Measurements from ENCODE around the gene FADS1.
A peak's percentile ranks its signal among the peaks of the same experiment; 100 is the strongest.

Gene FADS1

DNA sequence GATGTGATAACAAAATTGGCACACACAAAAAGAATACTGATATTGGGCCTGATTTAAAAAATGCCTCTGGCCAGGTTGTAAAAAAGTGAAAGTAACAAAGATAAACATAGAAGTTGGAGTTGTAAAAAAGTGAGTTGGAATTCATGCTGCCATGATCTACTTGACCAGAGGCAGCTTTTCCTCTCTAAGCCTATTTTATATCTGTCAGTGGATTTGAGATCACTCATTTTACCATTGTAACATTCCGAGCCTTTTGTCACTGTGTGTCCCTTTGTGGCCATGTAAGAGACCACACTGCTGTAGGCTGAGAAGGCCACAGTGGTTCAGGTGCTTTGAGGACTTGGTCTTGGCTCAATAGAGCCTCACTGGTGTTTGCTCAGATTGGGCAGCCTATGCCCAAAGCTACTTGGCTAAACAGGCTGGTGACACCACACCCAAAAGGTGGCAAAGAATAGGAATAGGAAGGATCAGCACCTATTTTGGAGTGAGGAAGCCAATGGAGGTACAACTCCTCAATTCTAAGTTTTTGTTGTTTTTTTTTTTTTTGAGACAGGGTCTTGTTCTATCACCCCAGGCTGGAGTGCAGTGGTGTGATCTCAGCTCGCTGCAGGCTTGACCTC is 17.0 kb downstream of the FADS1 start:
- CTCF ChIA-PET = interaction anchor here (1.4 kb wide), 1 partner anchor 282 kb away, joined by 4 read pairs; no protein-coding TSS in a partner anchor
- DNase-seq (ENCODE audit: low spot score) = no peak
- H3K27ac ChIP-seq = peak overlapping the region; percentile 17
- POLR2A ChIA-PET (ENCODE audit: low non-redundant PET) = interaction anchor here (1.2 kb wide), 1 partner anchor 15 kb away, joined by 17 read pairs; no protein-coding TSS in a partner anchor
- TF ChIP-seq CTCF (conservative IDR thresholded peaks at IDR 0.05; ENCODE audit: low read depth) = no peak

DNA sequence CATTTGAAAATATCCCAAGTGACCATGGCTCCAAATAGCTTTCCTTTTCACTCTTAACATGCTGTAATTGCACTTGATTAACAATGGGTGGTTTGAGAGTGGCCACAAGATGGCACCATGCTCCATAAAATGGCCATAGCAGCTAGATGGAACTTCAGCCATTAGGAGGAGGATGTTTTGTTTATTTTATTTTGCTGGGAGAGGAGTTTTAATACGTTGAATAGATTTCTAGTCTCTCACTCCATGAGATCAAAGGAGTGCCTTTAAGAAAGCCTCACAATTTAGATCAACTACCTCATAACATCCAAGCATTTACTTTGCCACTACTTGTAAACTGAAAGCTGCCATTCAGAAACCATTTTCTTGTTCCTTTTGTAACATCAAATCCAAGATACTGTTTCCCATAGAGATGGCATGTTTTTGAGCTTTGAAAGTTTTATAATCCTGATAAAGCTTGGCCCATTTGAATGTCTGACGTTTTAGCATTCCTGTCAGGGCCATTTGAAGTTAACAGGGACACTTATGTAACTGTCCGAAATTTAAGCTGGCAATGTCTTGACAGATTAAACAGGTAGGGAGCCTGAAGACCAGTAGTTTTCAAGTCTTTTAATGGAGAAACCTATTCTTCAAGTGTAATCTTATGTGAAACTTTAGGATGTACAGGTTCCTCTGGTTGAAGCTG is 19.4 kb downstream of the FADS1 start:
- peak; percentile 81 for TF ChIP-seq CTCF (conservative IDR thresholded peaks at IDR 0.05; ENCODE audit: low read depth)
- no peak overlapping the region for H3K27ac ChIP-seq
- POLR2A ChIA-PET (ENCODE audit: low non-redundant PET) = no interaction called here
- CTCF ChIA-PET = interaction anchor here (0.6 to 3.0 kb wide), 22 partner anchors 9 to 770 kb away, joined by 3 to 17 read pairs (median 3); no protein-coding TSS in a partner anchor
- peak; percentile 62 for DNase-seq (ENCODE audit: low spot score)

DNA sequence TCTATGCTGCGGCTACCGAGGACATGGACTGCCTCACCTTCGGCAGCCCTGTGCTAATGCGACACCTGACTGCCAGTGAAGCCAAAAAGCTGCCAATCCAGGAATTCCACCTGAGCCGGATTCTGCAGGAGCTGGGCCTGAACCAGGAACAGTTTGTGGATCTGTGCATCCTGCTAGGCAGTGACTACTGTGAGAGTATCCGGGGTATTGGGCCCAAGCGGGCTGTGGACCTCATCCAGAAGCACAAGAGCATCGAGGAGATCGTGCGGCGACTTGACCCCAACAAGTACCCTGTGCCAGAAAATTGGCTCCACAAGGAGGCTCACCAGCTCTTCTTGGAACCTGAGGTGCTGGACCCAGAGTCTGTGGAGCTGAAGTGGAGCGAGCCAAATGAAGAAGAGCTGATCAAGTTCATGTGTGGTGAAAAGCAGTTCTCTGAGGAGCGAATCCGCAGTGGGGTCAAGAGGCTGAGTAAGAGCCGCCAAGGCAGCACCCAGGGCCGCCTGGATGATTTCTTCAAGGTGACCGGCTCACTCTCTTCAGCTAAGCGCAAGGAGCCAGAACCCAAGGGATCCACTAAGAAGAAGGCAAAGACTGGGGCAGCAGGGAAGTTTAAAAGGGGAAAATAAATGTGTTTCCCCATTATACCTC is 20.8 kb downstream of the FADS1 start:
- ChIA-PET CTCF (interaction anchor here (0.6 to 3.0 kb wide), 4 partner anchors 79 to 411 kb away, joined by 3 to 17 read pairs (median 6); no protein-coding TSS in a partner anchor), POLR2A (ENCODE audit: low non-redundant PET) (no interaction called here)
- TF ChIP-seq CTCF (conservative IDR thresholded peaks at IDR 0.05; ENCODE audit: low read depth) = no peak
- peak overlapping the region; percentile 29 for H3K27ac ChIP-seq
- DNase-seq (ENCODE audit: low spot score) = no peak

DNA sequence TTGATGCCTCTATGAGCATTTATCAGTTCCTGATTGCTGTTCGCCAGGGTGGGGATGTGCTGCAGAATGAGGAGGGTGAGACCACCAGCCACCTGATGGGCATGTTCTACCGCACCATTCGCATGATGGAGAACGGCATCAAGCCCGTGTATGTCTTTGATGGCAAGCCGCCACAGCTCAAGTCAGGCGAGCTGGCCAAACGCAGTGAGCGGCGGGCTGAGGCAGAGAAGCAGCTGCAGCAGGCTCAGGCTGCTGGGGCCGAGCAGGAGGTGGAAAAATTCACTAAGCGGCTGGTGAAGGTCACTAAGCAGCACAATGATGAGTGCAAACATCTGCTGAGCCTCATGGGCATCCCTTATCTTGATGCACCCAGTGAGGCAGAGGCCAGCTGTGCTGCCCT is 21.3 kb downstream of the FADS1 start:
- H3K27ac ChIP-seq = peak overlapping the region; percentile 29
- ChIA-PET POLR2A (ENCODE audit: low non-redundant PET) (no interaction called here), CTCF (interaction anchor here (3.0 kb wide), 1 partner anchor 152 kb away, joined by 17 read pairs; no protein-coding TSS in a partner anchor)
- no peak for DNase-seq (ENCODE audit: low spot score)
- TF ChIP-seq CTCF (conservative IDR thresholded peaks at IDR 0.05; ENCODE audit: low read depth) = no peak

- no peak for TF ChIP-seq CTCF (conservative IDR thresholded peaks at IDR 0.05; ENCODE audit: low read depth)
- H3K27ac ChIP-seq = no peak overlapping the region
- DNase-seq (ENCODE audit: low spot score) = no peak
- POLR2A ChIA-PET (ENCODE audit: low non-redundant PET) = no interaction called here
- CTCF ChIA-PET = no interaction called here
Measured at GRCh38 chr11:61794579-61794978, 22.2 kb downstream of the FADS1 start.

DNA sequence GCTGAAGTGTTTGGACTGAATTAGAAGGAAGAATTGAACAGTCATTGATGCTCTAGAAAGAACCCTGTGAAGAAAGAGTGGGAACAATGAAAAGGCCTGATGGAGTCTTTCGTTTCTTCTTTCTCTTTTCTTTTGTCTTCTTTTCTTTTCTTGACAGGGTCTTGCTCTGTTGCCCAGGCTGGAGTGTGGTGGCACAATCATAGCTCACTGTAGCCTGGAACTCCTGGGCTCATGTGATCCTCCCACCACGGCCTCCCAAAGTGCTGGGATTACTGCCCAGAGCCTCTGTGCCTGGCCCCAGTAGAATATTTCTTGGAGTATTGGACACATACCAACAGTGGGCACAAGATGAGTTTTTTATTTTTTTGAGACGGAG is 23.0 kb downstream of the FADS1 start:
- TF ChIP-seq CTCF (conservative IDR thresholded peaks at IDR 0.05; ENCODE audit: low read depth) = no peak
- ChIA-PET CTCF (interaction anchor here (1.4 to 1.8 kb wide), 2 partner anchors 77 to 314 kb away, joined by 4 to 5 read pairs; no protein-coding TSS in a partner anchor), POLR2A (ENCODE audit: low non-redundant PET) (no interaction called here)
- peak overlapping the region; percentile 29; the same call in 1 of the 2 replicates for H3K27ac ChIP-seq
- DNase-seq (ENCODE audit: low spot score) = no peak
